ENCODE measurements around the gene NEU4.
"Not testable (repeated sequence)": the region's sequence is repeated elsewhere in the genome, so short reads cannot be mapped to it uniquely, and the experiment has no call there.

Gene NEU4

GRCh38 chr2:241799522-241800197, 9.3 kb upstream of the NEU4 start:
- DNase-seq (ENCODE audit: low read depth) = no peak

- not testable (repeated sequence) for DNase-seq (ENCODE audit: low read depth)
Measured at GRCh38 chr2:241800198-241800903, 8.6 kb upstream of the NEU4 start.

GRCh38 chr2:241801611-241802420, 7.2 kb upstream of the NEU4 start:
- no peak for DNase-seq (ENCODE audit: low read depth)

- no peak for DNase-seq (ENCODE audit: low read depth)
Measured at GRCh38 chr2:241802421-241803318, 6.3 kb upstream of the NEU4 start.

GRCh38 chr2:241803387-241804325, 5.3 kb upstream of the NEU4 start:
- DNase-seq (ENCODE audit: low read depth) = peak; percentile 48

- peak; percentile 11 for DNase-seq (ENCODE audit: low read depth)
Measured at GRCh38 chr2:241804326-241805229, 4.4 kb upstream of the NEU4 start.

- not testable (repeated sequence) for DNase-seq (ENCODE audit: low read depth)
Measured at GRCh38 chr2:241806217-241806616, 2.8 kb upstream of the NEU4 start.

GRCh38 chr2:241808051-241808720, 807 bp upstream of the NEU4 start:
- DNase-seq (ENCODE audit: low read depth) = no peak

- DNase-seq (ENCODE audit: low read depth) = no peak
Measured at GRCh38 chr2:241809383-241810306, 652 bp downstream of the NEU4 start.

GRCh38 chr2:241810307-241811200, 1.6 kb downstream of the NEU4 start:
- no peak for DNase-seq (ENCODE audit: low read depth)

GRCh38 chr2:241811201-241811951, 2.4 kb downstream of the NEU4 start:
- DNase-seq (ENCODE audit: low read depth) = no peak

GRCh38 chr2:241811952-241812729, 3.1 kb downstream of the NEU4 start:
- DNase-seq (ENCODE audit: low read depth) = no peak

GRCh38 chr2:241812730-241813643, 4.0 kb downstream of the NEU4 start:
- DNase-seq (ENCODE audit: low read depth) = no peak

All from EH (cell line).